GM12891 (cell line): ENCODE data around the gene PTPN13.

ENCODE experiments used
- PAX5 ChIP-seq: IDR thresholded peaks from 2 replicates; pipeline ENCODE4 v1.6.1; 2011; ENCODE audit warnings: low read length, moderate library complexity, mild to moderate bottlenecking; ENCODE audit not compliant: insufficient read depth, severe bottlenecking
- POLR2A ChIP-seq: IDR thresholded peaks from 2 replicates; pipeline ENCODE4 v1.6.1; 2011; ENCODE audit warnings: low read depth, low read length, control low read depth
- POLR2AphosphoS5 ChIP-seq: IDR thresholded peaks from 2 replicates; pipeline ENCODE4 v1.6.1; 2011; ENCODE audit warnings: low read depth, low read length, control low read depth
- SPI1 ChIP-seq: IDR thresholded peaks from 2 replicates; pipeline ENCODE4 v1.6.1; 2011; ENCODE audit warnings: low read depth, low read length, control low read depth
- TAF1 ChIP-seq: IDR thresholded peaks from 2 replicates; pipeline ENCODE4 v1.6.1; 2011; ENCODE audit warnings: low read depth, low read length, control low read depth

- no peak for TF ChIP-seq POLR2A
- TF ChIP-seq POLR2AphosphoS5, result no peak
- TF ChIP-seq SPI1, result no peak
- no peak for TF ChIP-seq PAX5
- TF ChIP-seq TAF1, result no peak
These were observed 6.6 kb upstream of the PTPN13 start for GRCh38 chr4:86587381-86588140.
